Gastrocnemius medialis (tissue), 4 donors: ENCODE data around the gene PIH1D1. TPM values are rescaled to one million over a fixed set of nuclear protein-coding genes. Genes with fewer than 3 reads are reported as not detected.

Experiments
- ATAC-seq, 2 donors: fragments of 150-250 bp; one replicate each; pipeline ENCODE4 v1.9.1; 2016
- DNase-seq, 2 donors: peaks; one replicate each; pipeline ENCODE4 v3.0.0-alpha.2; 2019
- H3K27ac ChIP-seq, 4 donors: fragments of 200-600 bp; sonication (generic); 1 replicate in 1 of 4; 2 replicates in 3 of 4; pipeline ENCODE4 v1.5.1; 2016 to 2018; ENCODE audit warnings: mild to moderate bottlenecking in 2 of 4, moderate library complexity in 1 of 4
- H3K27me3 ChIP-seq, 3 donors: fragments of 200-600 bp; sonication (generic) in 2 of 3; 1 replicate in 1 of 3; 2 replicates in 2 of 3; pipeline versions ENCODE4 v1.5.1 to v1.6.0; 2016 to 2019; ENCODE audit warnings: mild to moderate bottlenecking in 1 of 3, moderate library complexity in 1 of 3
- H3K36me3 ChIP-seq, 2 donors: fragments of 200-600 bp; sonication (generic) in 1 of 2; one replicate each; pipeline ENCODE4 v1.5.1; 2017 to 2018
- H3K4me1 ChIP-seq, 2 donors: fragments of 200-600 bp; sonication (generic) in 1 of 2; one replicate each; pipeline ENCODE4 v1.5.1; 2016 to 2017; ENCODE audit warnings: mild to moderate bottlenecking in 2 of 2
- H3K4me3 ChIP-seq, 4 donors: fragments of 200-600 bp; sonication (generic) in 3 of 4; 1 replicate in 1 of 4; 2 replicates in 3 of 4; pipeline ENCODE4 v1.5.1; 2016 to 2019; ENCODE audit warnings: mild to moderate bottlenecking in 2 of 4
- H3K9me3 ChIP-seq, 3 donors: fragments of 200-600 bp; sonication (generic) in 2 of 3; 1 replicate in 1 of 3; 2 replicates in 2 of 3; pipeline ENCODE4 v1.5.1; 2016 to 2019
- CTCF ChIP-seq, 5 experiments: fragments of 450-650 bp in 3 of 5; fragments of 200-600 bp in 2 of 5; sonication (generic) in 2 of 5; IDR thresholded peaks in 4 of 5; conservative IDR thresholded peaks in 1 of 5; 1 replicate in 4 of 5; 2 replicates in 1 of 5; pipeline ENCODE4 v1.5.1; 2016 to 2019; ENCODE audit warnings: antibody characterized with exemption in 5 of 5, mild to moderate bottlenecking in 3 of 5, moderate library complexity in 3 of 5
- POLR2A ChIP-seq, 2 donors: fragments of 450-650 bp; IDR thresholded peaks; one replicate each; pipeline ENCODE4 v1.6.1; 2017; ENCODE audit warnings: antibody characterized with exemption in 2 of 2, mild to moderate bottlenecking in 2 of 2, moderate library complexity in 2 of 2
- in situ Hi-C, 4 donors: fragments of 200-750 bp; cut with MboI; loops; one replicate each; pipeline versions ENCODE4 v1.15.0 to v1.8.0; 2017; ENCODE audit warnings: low sequenced_read_pairs in 4 of 4
- intact Hi-C: fragments of 100-400 bp; cut with DNase I; formaldehyde crosslinking; loops from one replicate; pipeline ENCODE4 v1.15.1; 2023; ENCODE audit warnings: low total_unique reads
- total RNA-seq, 4 donors: library from RNA; depleted of rRNA; stranded (reverse); fragments of >200 nt; gene quantifications; one replicate each; pipeline versions ENCODE4 v1.1.0 to v1.2.3, GENCODE V29; 2016

PIH1D1 gene
- total RNA-seq, 4 donors from 2014 or later, result 41.9 to 107 (median 79.0) TPM

DNA sequence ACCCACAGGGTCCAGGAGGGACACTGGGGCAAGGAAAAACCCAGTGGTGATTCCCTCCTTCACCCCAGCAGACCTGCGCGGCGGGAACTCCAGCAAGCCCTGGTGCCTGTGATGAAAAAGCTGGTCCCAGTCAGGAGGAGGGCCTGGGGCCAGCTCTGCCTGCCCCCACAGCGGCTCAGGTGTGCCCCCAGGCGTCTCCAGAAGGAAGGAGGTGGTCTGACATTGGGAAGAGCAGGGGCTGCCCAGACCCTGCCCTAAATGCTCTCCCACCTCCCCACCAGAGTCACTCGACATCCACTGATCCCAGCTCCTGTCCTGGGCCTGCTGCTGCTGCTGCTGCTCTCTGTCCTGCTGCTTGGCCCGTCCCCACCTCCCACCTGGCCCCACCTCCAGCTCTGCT, 34.5 kb downstream of the PIH1D1 start:
- H3K4me1 ChIP-seq, result peaks cover 0 to 8% of the 10 kb centered on the region in 2 donors

DNA sequence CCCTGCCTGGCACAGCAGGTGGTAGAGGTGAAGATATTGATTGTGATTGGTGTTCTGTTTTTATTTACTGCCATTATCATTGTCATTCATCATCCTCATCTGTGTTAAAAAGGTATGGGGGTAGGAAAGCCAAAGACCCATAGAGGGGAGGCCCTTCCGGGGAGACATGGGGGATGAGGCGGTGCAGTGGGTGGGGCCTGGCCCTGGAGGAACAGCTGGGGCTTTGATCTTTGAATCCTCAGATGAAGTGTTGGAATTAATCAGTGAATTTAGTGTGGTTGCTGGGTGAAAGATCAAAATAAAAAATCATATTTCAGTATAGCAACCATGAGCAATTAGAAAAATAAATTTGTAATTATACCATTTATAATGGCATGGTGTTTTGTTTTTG, 35.8 kb downstream of the PIH1D1 start:
- no peak for TF ChIP-seq CTCF (IDR thresholded peaks at IDR 0.05 in 4 of 5, conservative IDR thresholded peaks at IDR 0.05 in 1 of 5)
- TF ChIP-seq POLR2A (IDR thresholded peaks at IDR 0.05), result no peak
- in situ Hi-C loops, result no loop called here
- H3K36me3 ChIP-seq, result no peaks in the 10 kb centered on the region

More for the DNA sequence above, 34.5 kb downstream of the PIH1D1 start:
- intact Hi-C loops (no loop called here), in situ Hi-C loops (no loop called here)
- ATAC-seq (no peak), DNase-seq (no peak)
- peaks cover 38 to 54% (median 45%) of the 10 kb centered on the region in 3 donors for H3K27me3 ChIP-seq
- H3K27ac ChIP-seq, result no peak overlapping the region
- no peak for TF ChIP-seq POLR2A (IDR thresholded peaks at IDR 0.05)
- TF ChIP-seq CTCF (IDR thresholded peaks at IDR 0.05 in 4 of 5, conservative IDR thresholded peaks at IDR 0.05 in 1 of 5), result no peak
- no peaks in the 10 kb centered on the region for H3K36me3 ChIP-seq
- no peaks in the 10 kb centered on the region for H3K9me3 ChIP-seq
- H3K4me3 ChIP-seq, result no peak overlapping the region

DNA sequence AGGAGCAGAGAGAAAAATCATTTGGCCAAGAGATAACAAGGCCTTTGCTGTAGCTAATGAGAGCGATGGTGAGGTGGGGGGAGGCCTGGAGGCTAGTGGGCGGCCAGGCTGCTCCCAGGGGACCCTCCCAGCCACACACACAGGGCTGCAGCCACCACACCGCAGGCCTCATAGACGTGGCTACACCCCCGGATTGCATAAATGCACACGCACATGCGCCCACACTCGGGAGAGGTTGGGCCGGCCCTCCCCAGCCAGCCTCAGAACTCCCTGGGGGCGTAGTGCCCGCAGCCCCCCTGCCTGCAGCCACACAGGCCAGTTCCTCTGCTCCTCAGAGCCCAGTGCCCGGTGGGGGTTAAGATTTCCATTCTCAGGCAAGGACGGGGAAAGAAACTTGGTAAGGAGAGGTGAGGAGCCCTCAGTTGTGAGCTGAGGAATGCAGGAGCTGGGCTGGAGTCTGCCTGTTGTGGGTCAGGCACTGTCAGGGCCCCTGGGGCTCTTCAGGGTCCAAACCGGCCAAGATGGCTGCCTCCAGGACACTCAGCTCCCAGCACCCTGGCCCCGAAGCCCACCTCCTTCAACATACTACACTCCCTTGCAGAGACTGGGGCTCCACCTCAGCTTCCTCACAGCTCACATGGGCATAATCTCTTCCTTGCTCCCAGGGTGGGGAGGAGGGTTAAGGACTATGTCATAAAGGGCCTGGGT, 36.4 kb downstream of the PIH1D1 start:
- Histone ChIP-seq H3K27me3 (peaks cover 25 to 36% (median 26%) of the 10 kb centered on the region in 3 donors), H3K4me1 (no peaks in the 10 kb centered on the region), H3K9me3 (no peaks in the 10 kb centered on the region), H3K36me3 (no peaks in the 10 kb centered on the region), H3K27ac (no peak overlapping the region), H3K4me3 (no peak overlapping the region)
- no peak for TF ChIP-seq CTCF (IDR thresholded peaks at IDR 0.05 in 4 of 5, conservative IDR thresholded peaks at IDR 0.05 in 1 of 5)
- no peak for TF ChIP-seq POLR2A (IDR thresholded peaks at IDR 0.05)
- intact Hi-C loops (no loop called here), in situ Hi-C loops (no loop called here)
- ATAC-seq (no peak), DNase-seq (no peak)

More for the DNA sequence above, 35.8 kb downstream of the PIH1D1 start:
- intact Hi-C loops, result no loop called here
- ATAC-seq, result no peak
- DNase-seq, result no peak
- Histone ChIP-seq H3K4me3 (no peak overlapping the region), H3K4me1 (peaks cover 0 to under 1% of the 10 kb centered on the region in 2 donors), H3K27ac (no peak overlapping the region), H3K9me3 (no peaks in the 10 kb centered on the region), H3K27me3 (peaks cover 26 to 42% (median 32%) of the 10 kb centered on the region in 3 donors)

- DNase-seq, result no peak
- H3K9me3 ChIP-seq, result no peaks in the 10 kb centered on the region
- H3K4me1 ChIP-seq, result no peaks in the 10 kb centered on the region
- no peak overlapping the region for H3K4me3 ChIP-seq
- in situ Hi-C loops, result no loop called here
- ATAC-seq, result no peak
- peaks cover 16 to 26% (median 18%) of the 10 kb centered on the region in 3 donors for H3K27me3 ChIP-seq
- no peak overlapping the region for H3K27ac ChIP-seq
- no peaks in the 10 kb centered on the region for H3K36me3 ChIP-seq
- no peak for TF ChIP-seq POLR2A (IDR thresholded peaks at IDR 0.05)
- no peak for TF ChIP-seq CTCF (IDR thresholded peaks at IDR 0.05 in 4 of 5, conservative IDR thresholded peaks at IDR 0.05 in 1 of 5)
- intact Hi-C loops, result no loop called here
Measured at GRCh38 chr19:49414256-49414655, 37.4 kb downstream of the PIH1D1 start.
